ENCODE measurements around the gene LLGL1.

GRCh38 chr17:18280766-18281371 is 55.4 kb downstream of the LLGL1 start:
- TF ChIP-seq CTCF (conservative IDR thresholded peaks at IDR 0.05; ENCODE audit: low read length) (no peak), EZH2phosphoT487 (IDR thresholded peaks at IDR 0.05; ENCODE audit: borderline replicate concordance) (no peak)

Measured in Loucy (cell line).